Trophoblast cell (in vitro differentiated cells and primary cell): ENCODE results near the gene ATN1.

Experiments used
- DNase-seq, 2 donors: peaks; one replicate each; pipeline ENCODE4 v3.0.0-alpha.2; 2016
- H2AFZ ChIP-seq: 2 replicates; pipeline ENCODE4 v1.6.1; 2013; ENCODE audit warnings: low read length, moderate library complexity, mild to moderate bottlenecking; ENCODE audit not compliant: insufficient read depth, poor library complexity
- H2AK5ac ChIP-seq: 2 replicates; pipeline ENCODE4 v1.6.1; 2013; ENCODE audit warnings: mild to moderate bottlenecking, low read length
- H2BK120ac ChIP-seq: 2 replicates; pipeline ENCODE4 v1.6.1; 2013; ENCODE audit warnings: low read length, mild to moderate bottlenecking, moderate library complexity; ENCODE audit not compliant: insufficient read depth, poor library complexity
- H2BK12ac ChIP-seq: 2 replicates; pipeline ENCODE4 v1.6.1; 2013; ENCODE audit warnings: mild to moderate bottlenecking, low read length, moderate library complexity
- H2BK5ac ChIP-seq: 2 replicates; pipeline ENCODE4 v1.6.1; 2013; ENCODE audit warnings: low read length, low read depth, moderate library complexity, mild to moderate bottlenecking; ENCODE audit not compliant: poor library complexity
- H3K14ac ChIP-seq: 2 replicates; pipeline ENCODE4 v1.6.1; 2013; ENCODE audit warnings: mild to moderate bottlenecking, low read length
- H3K18ac ChIP-seq: 2 replicates; pipeline ENCODE4 v1.6.1; 2013; ENCODE audit warnings: mild to moderate bottlenecking, low read length
- H3K23ac ChIP-seq: 2 replicates; pipeline ENCODE4 v1.6.1; 2013; ENCODE audit warnings: low read length
- H3K27ac ChIP-seq: 2 replicates; pipeline ENCODE4 v1.5.1; 2013; ENCODE audit warnings: low read depth, mild to moderate bottlenecking, inconsistent platforms, low read length, moderate library complexity
- H3K27me3 ChIP-seq: 2 replicates; pipeline ENCODE4 v1.6.1; 2013; ENCODE audit warnings: inconsistent platforms, mild to moderate bottlenecking, low read length, moderate library complexity; ENCODE audit not compliant: insufficient read depth
- H3K36me3 ChIP-seq, 2 experiments: 1 replicate in 1 of 2; 2 replicates in 1 of 2; pipeline ENCODE4 v1.6.1; 2013; ENCODE audit warnings: low read length in 2 of 2, mild to moderate bottlenecking in 2 of 2, moderate library complexity in 1 of 2; ENCODE audit not compliant: insufficient read depth in 2 of 2, control insufficient read depth in 1 of 2
- H3K4ac ChIP-seq: 2 replicates; pipeline ENCODE4 v1.6.1; 2013; ENCODE audit warnings: low read depth, mild to moderate bottlenecking, low read length, moderate library complexity
- H3K4me1 ChIP-seq, 2 experiments: 1 replicate in 1 of 2; 2 replicates in 1 of 2; pipeline ENCODE4 v1.6.1; 2013; ENCODE audit warnings: low read length in 2 of 2, mild to moderate bottlenecking in 2 of 2, moderate library complexity in 1 of 2; ENCODE audit not compliant: insufficient read depth in 2 of 2, control insufficient read depth in 1 of 2
- H3K4me2 ChIP-seq: 2 replicates; pipeline ENCODE4 v1.6.1; 2013; ENCODE audit warnings: inconsistent platforms, mild to moderate bottlenecking, low read length, moderate library complexity
- H3K4me3 ChIP-seq: 2 replicates; pipeline ENCODE4 v1.5.1; 2013; ENCODE audit warnings: mild to moderate bottlenecking, low read depth, low read length, inconsistent platforms
- H3K79me1 ChIP-seq: one replicate; pipeline ENCODE4 v1.6.1; 2013; ENCODE audit warnings: low read length
- H3K79me2 ChIP-seq: 2 replicates; pipeline ENCODE4 v1.6.1; 2013; ENCODE audit warnings: low read length, mild to moderate bottlenecking; ENCODE audit not compliant: control insufficient read depth, insufficient read depth, poor library complexity
- H3K9ac ChIP-seq: 2 replicates; pipeline ENCODE4 v1.6.1; 2013; ENCODE audit warnings: mild to moderate bottlenecking, low read length
- H3K9me3 ChIP-seq: 2 replicates; pipeline ENCODE4 v1.6.1; 2013; ENCODE audit warnings: low read depth, mild to moderate bottlenecking, control low read depth, inconsistent platforms, low read length; ENCODE audit not compliant: insufficient read depth
- H4K12ac ChIP-seq: 2 replicates; pipeline ENCODE4 v1.6.1; 2013; ENCODE audit warnings: low read depth, mild to moderate bottlenecking, low read length, moderate library complexity
- H4K8ac ChIP-seq: 2 replicates; pipeline ENCODE4 v1.6.1; 2013; ENCODE audit warnings: low read depth, mild to moderate bottlenecking, low read length, moderate library complexity
- H4K91ac ChIP-seq: one replicate; pipeline ENCODE4 v1.6.1; 2013; ENCODE audit warnings: low read depth, mild to moderate bottlenecking, low read length, moderate library complexity
- WGBS: extraction: QIAGEN DNeasy Blood & Tissue Kit; methylation state at CpG from one replicate; pipeline ENCODE4 v1.1.7; 2013; ENCODE audit warnings: missing lambda C conversion rate; ENCODE audit not compliant: insufficient read length, insufficient coverage; ENCODE audit errors: extremely low coverage; 5-methylcytosine and 5-hydroxymethylcytosine counted together

Gene ATN1

GRCh38 chr12:6944381-6945186 is 16.8 kb downstream of the ATN1 start:
- H3K36me3 ChIP-seq, result peaks cover 16 to 20% of the 10 kb centered on the region in 2 experiments
- no peaks in the 10 kb centered on the region for H3K27me3 ChIP-seq
- no peak overlapping the region for H2BK12ac ChIP-seq
- H3K4me2 ChIP-seq, result peak overlapping the region; percentile 81
- H3K79me1 ChIP-seq, result peaks cover 15% of the 10 kb centered on the region
- H2BK120ac ChIP-seq, result peak overlapping the region; percentile 28
- H2AFZ ChIP-seq, result peak overlapping the region; percentile 38
- peak overlapping the region; percentile 87 for H3K27ac ChIP-seq
- peak overlapping the region; percentile 76 for H3K4me3 ChIP-seq
- peak; percentile 98 to 99 for DNase-seq
- H3K79me2 ChIP-seq, result peaks cover 2% of the 10 kb centered on the region
- H2BK5ac ChIP-seq, result peak overlapping the region; percentile 13
- H4K8ac ChIP-seq, result peak overlapping the region; percentile 63
- peak overlapping the region; percentile 31 for H3K18ac ChIP-seq
- peak overlapping the region; percentile 44 for H3K4ac ChIP-seq
- H4K91ac ChIP-seq, result peak overlapping the region; percentile 71
- H3K4me1 ChIP-seq, result peaks cover 9 to 12% of the 10 kb centered on the region in 2 experiments
- no peak overlapping the region for H3K23ac ChIP-seq
- H4K12ac ChIP-seq, result peak overlapping the region; percentile 59
- H3K14ac ChIP-seq, result peak overlapping the region; percentile 47
- WGBS, result no CpG with 5 or more reads among the region's 48 CpGs
- H2AK5ac ChIP-seq, result peak overlapping the region; percentile 6
- peak overlapping the region; percentile 76 for H3K9ac ChIP-seq
- peaks cover 2% of the 10 kb centered on the region for H3K9me3 ChIP-seq

- no peak for DNase-seq
- Histone ChIP-seq H3K27ac (peak overlapping the region; percentile 71), H3K4me2 (peak overlapping the region; percentile 78), H4K91ac (peak overlapping the region; percentile 80), H3K9me3 (peaks cover 2% of the 10 kb centered on the region), H3K4ac (no peak overlapping the region), H3K36me3 (peaks cover 12% of the 10 kb centered on the region in 2 experiments), H2AK5ac (peak overlapping the region; percentile 49), H3K79me1 (peaks cover 15% of the 10 kb centered on the region), H4K8ac (peak overlapping the region; percentile 76), H3K23ac (no peak overlapping the region), H2AFZ (no peak overlapping the region), H2BK12ac (peak overlapping the region; percentile 37), H2BK5ac (no peak overlapping the region), H4K12ac (peak overlapping the region; percentile 23), H3K4me1 (peaks cover 11 to 12% of the 10 kb centered on the region in 2 experiments), H3K14ac (peak overlapping the region; percentile 25), H3K9ac (no peak overlapping the region), H2BK120ac (no peak overlapping the region), H3K4me3 (peak overlapping the region; percentile 41), H3K27me3 (no peaks in the 10 kb centered on the region), H3K79me2 (peaks cover 2% of the 10 kb centered on the region), H3K18ac (peak overlapping the region; percentile 7)
- WGBS, result no CpG with 5 or more reads among the region's 11 CpGs
These were observed 17.9 kb downstream of the ATN1 start for GRCh38 chr12:6945613-6946012.

- H3K27me3 ChIP-seq, result no peaks in the 10 kb centered on the region
- DNase-seq, result peak; percentile 97 to 98
- peaks cover 15% of the 10 kb centered on the region for H3K79me1 ChIP-seq
- peak overlapping the region; percentile 71 for H3K27ac ChIP-seq
- peak overlapping the region; percentile 45 for H3K9ac ChIP-seq
- H2BK12ac ChIP-seq, result no peak overlapping the region
- H2AK5ac ChIP-seq, result peak overlapping the region; percentile 49
- H4K91ac ChIP-seq, result peak overlapping the region; percentile 80
- H4K12ac ChIP-seq, result peak overlapping the region; percentile 84
- H3K9me3 ChIP-seq, result peaks cover 2% of the 10 kb centered on the region
- peaks cover 17 to 18% of the 10 kb centered on the region in 2 experiments for H3K4me1 ChIP-seq
- peak overlapping the region; percentile 28 for H3K18ac ChIP-seq
- no peak overlapping the region for H3K23ac ChIP-seq
- peak overlapping the region; percentile 73 for H3K4me3 ChIP-seq
- peak overlapping the region; percentile 78 for H3K4me2 ChIP-seq
- H2BK120ac ChIP-seq, result peak overlapping the region; percentile 7
- peak overlapping the region; percentile 47 for H3K14ac ChIP-seq
- peak overlapping the region; percentile 89 for H4K8ac ChIP-seq
- peaks cover 2% of the 10 kb centered on the region for H3K79me2 ChIP-seq
- H3K4ac ChIP-seq, result peak overlapping the region; percentile 8
- no CpG with 5 or more reads among the region's 32 CpGs for WGBS
- H2BK5ac ChIP-seq, result peak overlapping the region; percentile 28
- peak overlapping the region; percentile 64 for H2AFZ ChIP-seq
- H3K36me3 ChIP-seq, result peaks cover 5 to 6% of the 10 kb centered on the region in 2 experiments
These were observed 18.5 kb downstream of the ATN1 start for GRCh38 chr12:6946033-6946919.

GRCh38 chr12:6946920-6947374 is 19.2 kb downstream of the ATN1 start:
- peak overlapping the region; percentile 64 for H2AFZ ChIP-seq
- H3K79me2 ChIP-seq, result peaks cover 2% of the 10 kb centered on the region

More at GRCh38 chr12:6946920-6947374, 19.2 kb downstream of the ATN1 start:
- H3K4me3 ChIP-seq, result peak overlapping the region; percentile 73
- no peak for DNase-seq
- peak overlapping the region; percentile 8 for H3K4ac ChIP-seq
- no peaks in the 10 kb centered on the region for H3K27me3 ChIP-seq
- WGBS, result no CpG with 5 or more reads among the region's 8 CpGs
- H2BK5ac ChIP-seq, result peak overlapping the region; percentile 28
- H2BK12ac ChIP-seq, result no peak overlapping the region
- peaks cover 17 to 19% of the 10 kb centered on the region in 2 experiments for H3K4me1 ChIP-seq
- peak overlapping the region; percentile 78 for H3K4me2 ChIP-seq
- no peaks in the 10 kb centered on the region for H3K36me3 ChIP-seq
- peaks cover 2% of the 10 kb centered on the region for H3K9me3 ChIP-seq
- H3K18ac ChIP-seq, result peak overlapping the region; percentile 28
- peak overlapping the region; percentile 1 for H2AK5ac ChIP-seq
- H3K9ac ChIP-seq, result no peak overlapping the region
- peak overlapping the region; percentile 7 for H2BK120ac ChIP-seq
- H3K79me1 ChIP-seq, result peaks cover 15% of the 10 kb centered on the region
- peak overlapping the region; percentile 48 for H4K91ac ChIP-seq
- peak overlapping the region; percentile 89 for H4K8ac ChIP-seq
- no peak overlapping the region for H3K27ac ChIP-seq
- peak overlapping the region; percentile 47 for H3K14ac ChIP-seq
- peak overlapping the region; percentile 84 for H4K12ac ChIP-seq
- H3K23ac ChIP-seq, result no peak overlapping the region
